GM21723 (cell line): ENCODE data around the gene CIRBP.
"Not testable (repeated sequence)": the region's sequence is repeated elsewhere in the genome, so short reads cannot be mapped to it uniquely, and the experiment has no call there.

Experiments used
- ATAC-seq: cut with Tn5 transposase; IDR thresholded peaks from one replicate; pipeline ENCODE4 v1.9.1; 2021; ENCODE audit warnings: mild to moderate bottlenecking, moderate library complexity; ENCODE audit not compliant: unreplicated experiment

The CIRBP gene

DNA sequence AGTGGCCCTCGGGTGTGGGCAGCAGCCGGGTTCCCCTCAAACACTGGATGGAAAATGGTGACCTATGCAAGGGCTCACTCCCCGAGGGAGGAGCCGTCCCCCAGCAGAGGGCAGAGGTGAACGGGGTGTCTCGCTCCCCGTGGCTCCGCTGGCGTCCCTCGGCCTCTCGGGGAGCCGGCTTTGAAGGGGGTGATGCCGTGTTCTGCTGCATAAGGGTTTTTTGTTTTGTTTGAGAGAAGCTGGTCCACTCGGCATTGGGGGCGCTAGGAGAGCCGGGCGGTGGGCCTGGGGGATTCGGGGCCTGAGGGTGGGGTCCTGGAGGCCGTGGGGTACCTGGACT lies 20.5 kb downstream of the CIRBP start:
- ATAC-seq: no peak

GRCh38 chr19:1290196-1290702 lies 21.1 kb downstream of the CIRBP start:
- no peak for ATAC-seq

DNA sequence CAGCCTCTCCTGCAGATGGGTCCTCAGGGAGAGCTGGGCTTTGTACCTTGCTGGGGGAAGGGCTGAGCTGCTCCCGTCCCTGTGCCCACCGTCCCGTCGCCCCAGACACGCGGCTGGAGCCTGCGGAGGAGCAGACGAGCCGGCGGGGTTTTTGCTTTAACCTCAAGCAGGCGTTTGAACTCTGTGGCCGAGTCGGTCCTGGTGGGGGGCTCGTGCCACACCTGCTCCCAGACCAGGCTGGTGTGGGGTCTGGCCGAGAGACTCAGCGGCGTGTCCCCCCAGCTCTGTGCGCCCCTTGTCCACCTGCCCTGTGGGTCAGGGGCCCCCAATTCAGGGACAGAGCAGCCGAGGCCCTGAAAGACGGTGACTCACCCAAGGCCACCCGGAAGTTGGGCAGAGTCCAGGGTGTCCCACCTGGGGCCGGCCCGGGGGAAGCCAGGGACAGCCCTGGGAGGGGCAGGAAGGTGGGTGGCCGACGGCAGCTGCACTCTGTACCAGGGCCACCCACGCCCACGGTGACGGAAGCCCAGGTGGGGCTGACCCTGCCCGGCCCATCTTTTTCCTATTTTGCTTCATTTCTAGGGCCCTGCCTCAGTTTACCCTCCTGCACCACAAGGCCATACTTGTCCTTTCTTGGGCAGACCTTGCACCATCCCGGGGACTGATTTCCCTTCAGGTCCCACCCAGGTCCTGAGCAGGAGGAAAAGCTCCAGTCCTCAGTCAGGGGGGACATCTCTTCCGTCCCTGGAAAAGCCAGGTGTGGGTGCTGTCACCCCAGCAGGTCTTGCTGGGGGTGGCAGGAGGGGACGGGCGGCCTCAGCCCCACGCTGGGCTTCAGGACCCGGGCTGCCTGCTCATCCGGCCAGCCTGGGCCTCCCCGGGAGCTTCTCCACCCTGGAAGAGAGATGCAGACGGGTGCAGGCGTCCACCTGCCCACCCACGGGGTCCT lies 21.8 kb downstream of the CIRBP start:
- no peak for ATAC-seq

- ATAC-seq: no peak
Observed at GRCh38 chr19:1291761-1292418, 22.8 kb downstream of the CIRBP start.

GRCh38 chr19:1292419-1293151 lies 23.5 kb downstream of the CIRBP start:
- ATAC-seq: no peak

GRCh38 chr19:1293782-1294604 lies 24.9 kb downstream of the CIRBP start:
- no peak for ATAC-seq

GRCh38 chr19:1294688-1295087 lies 25.6 kb downstream of the CIRBP start:
- no peak for ATAC-seq

- no peak for ATAC-seq
Observed at GRCh38 chr19:1295169-1296012, 26.3 kb downstream of the CIRBP start.

- ATAC-seq: no peak
Observed at GRCh38 chr19:1296078-1296477, 26.9 kb downstream of the CIRBP start.

- no peak for ATAC-seq
Observed at GRCh38 chr19:1296575-1297271, 27.6 kb downstream of the CIRBP start.

DNA sequence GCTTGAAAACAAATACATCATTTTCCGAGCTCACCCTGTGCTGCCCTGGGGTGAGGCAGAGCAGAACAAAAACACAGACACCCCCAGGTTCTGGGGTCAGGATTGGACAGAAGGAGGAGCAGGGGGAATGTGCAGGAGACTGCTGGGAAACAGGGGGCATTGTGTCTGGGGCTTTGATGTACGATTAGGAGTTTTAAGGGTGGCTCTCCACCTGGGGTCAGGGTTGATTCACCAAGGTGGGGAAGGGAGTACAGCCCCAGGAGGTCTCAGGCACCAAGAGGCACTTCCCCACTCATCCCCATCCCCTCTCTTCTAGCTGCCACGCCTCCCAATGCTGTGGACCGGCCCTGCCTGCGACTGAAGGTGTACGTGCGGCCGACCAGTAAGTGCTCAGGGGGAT lies 29.1 kb downstream of the CIRBP start:
- no peak for ATAC-seq

GRCh38 chr19:1299801-1300200 lies 30.7 kb downstream of the CIRBP start:
- ATAC-seq: no peak

DNA sequence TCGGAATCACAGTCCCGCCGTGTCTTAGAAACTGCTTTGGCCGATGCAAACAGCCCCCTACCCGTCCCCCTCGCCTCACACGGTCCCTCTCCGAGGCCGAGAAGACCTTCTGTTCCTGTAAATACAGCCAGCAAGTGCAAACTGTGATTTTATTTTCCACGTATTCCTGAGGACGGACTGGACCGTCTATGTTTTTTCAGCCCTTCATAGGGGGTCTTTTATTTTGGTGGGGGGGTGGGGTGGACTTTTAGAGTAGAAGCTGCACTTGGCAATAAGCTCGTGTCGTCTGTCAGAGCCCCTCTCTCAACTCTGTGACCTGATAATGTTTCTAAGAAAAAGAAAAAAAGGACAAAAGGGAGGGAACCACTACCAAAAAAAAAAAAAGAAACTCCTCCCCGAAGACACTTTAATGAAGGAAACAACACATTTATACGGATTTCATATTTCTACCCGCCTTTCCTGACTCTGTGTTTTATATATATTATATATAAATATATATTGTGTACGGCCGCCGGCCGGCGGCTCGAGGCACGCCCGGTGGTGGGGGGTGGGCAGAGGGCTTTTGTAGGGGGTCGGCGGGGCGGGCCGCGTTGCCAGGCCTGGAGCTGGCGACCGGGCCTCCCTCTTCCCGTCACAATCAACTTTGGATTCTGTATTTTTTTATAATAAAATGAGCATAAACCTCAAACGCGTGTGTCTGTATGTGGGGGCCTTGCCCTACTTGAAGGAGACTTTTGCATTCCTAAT lies 31.8 kb downstream of the CIRBP start:
- no peak for ATAC-seq

GRCh38 chr19:1302533-1303239 lies 33.6 kb downstream of the CIRBP start:
- ATAC-seq: no peak

DNA sequence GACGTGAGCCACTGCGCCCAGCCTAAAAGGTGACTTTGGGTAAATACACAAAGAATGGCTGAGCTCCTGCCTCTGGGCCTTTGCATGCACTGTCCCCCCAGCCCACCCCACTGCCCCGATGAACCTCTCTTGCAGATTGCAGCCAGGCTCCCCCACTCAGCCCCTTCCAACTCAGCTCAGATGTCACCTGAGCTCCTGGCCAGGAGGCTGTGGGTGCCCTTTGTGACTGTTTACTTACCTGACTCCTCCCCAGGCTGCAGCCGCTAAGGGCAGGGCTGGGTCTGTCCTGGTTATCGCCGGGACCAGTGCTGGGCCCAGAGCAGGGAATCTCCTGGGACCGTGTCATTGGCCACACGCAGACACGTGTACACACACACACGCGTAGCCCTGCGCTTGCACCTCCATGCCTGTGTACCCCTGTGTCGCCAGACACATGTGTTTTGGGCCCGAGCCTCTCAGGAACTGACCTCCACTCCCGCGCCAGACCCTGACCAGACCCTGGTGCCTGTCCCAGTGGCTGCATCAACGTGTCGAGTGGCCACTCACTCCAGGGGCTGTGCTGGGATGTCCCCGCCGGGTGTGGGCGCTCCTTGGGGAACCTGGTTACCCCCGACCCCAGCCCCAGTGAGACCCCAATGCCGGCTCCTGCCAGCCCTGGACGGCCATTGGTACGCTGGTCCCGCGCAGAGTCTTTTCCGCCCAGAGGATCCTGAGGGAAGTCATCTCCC lies 35.2 kb downstream of the CIRBP start:
- no peak for ATAC-seq

DNA sequence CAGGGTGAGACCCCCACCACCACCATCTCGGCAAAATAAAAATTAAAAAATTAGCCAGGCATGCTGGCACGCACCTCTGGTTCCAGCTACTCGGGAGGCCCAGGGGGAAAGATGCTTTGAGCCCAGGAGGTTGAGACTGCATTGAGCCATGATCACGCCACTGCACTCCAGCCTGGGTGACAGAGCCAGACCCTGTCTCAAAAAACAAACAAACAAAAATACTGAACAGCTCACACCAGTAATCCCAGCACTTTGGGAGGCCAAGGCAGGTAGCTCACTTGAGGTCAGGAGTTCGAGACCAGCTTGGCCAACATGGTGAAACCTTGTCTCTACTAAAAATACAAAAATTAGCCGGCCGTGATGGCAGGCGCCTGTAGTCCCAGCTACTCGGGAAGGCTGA lies 36.2 kb downstream of the CIRBP start:
- ATAC-seq: not testable (repeated sequence)

GRCh38 chr19:1307320-1307719 lies 38.2 kb downstream of the CIRBP start:
- ATAC-seq: no peak
